Smooth muscle cell (in vitro differentiated cells): ENCODE data around the gene EEF2K. TPM values are rescaled to one million over a fixed set of nuclear protein-coding genes. Genes with fewer than 3 reads are reported as not detected.

Experiments
- DNase-seq: peaks from one replicate; lab custom pipeline; 2025; ENCODE audit not compliant: unreplicated experiment; lab: John Stamatoyannopoulos, UW
- H2AFZ ChIP-seq: fragments of 200-600 bp; sonication (generic); 2 replicates; pipeline ENCODE4 v1.6.0; 2016; ENCODE audit warnings: antibody characterized with exemption, low read depth, mild to moderate bottlenecking
- H3F3A ChIP-seq: fragments of 200-600 bp; sonication (generic); 2 replicates; pipeline ENCODE4 v1.6.0; 2017; ENCODE audit warnings: antibody characterized with exemption, low read depth
- H3K27ac ChIP-seq: fragments of 200-600 bp; sonication (generic); 2 replicates; pipeline ENCODE4 v1.5.1; 2016; ENCODE audit warnings: low read depth, mild to moderate bottlenecking
- H3K27me3 ChIP-seq: fragments of 200-600 bp; sonication (generic); 2 replicates; pipeline ENCODE4 v1.6.1; 2016; ENCODE audit warnings: low read depth, mild to moderate bottlenecking
- H3K36me3 ChIP-seq: fragments of 200-600 bp; sonication (generic); 2 replicates; pipeline ENCODE4 v1.5.1; 2016; ENCODE audit warnings: low read depth
- H3K4me1 ChIP-seq: fragments of 200-600 bp; sonication (generic); 2 replicates; pipeline ENCODE4 v1.5.1; 2016; ENCODE audit warnings: low read depth
- H3K4me2 ChIP-seq: fragments of 200-600 bp; sonication (generic); 2 replicates; pipeline ENCODE4 v1.6.0; 2016; ENCODE audit warnings: mild to moderate bottlenecking
- H3K4me3 ChIP-seq: fragments of 200-600 bp; sonication (generic); 2 replicates; pipeline ENCODE4 v1.5.1; 2016; ENCODE audit warnings: mild to moderate bottlenecking
- H3K79me2 ChIP-seq: fragments of 200-600 bp; sonication (generic); 2 replicates; pipeline ENCODE4 v1.6.0; 2016; ENCODE audit warnings: low read depth, mild to moderate bottlenecking
- H3K9ac ChIP-seq: fragments of 200-600 bp; sonication (generic); 2 replicates; pipeline ENCODE4 v1.6.0; 2016; ENCODE audit warnings: low read depth
- H3K9me3 ChIP-seq: fragments of 200-600 bp; sonication (generic); replicated peaks from 2 replicates; pipeline ENCODE4 v1.5.1; 2016; ENCODE audit warnings: low read depth
- H4K20me1 ChIP-seq: fragments of 200-600 bp; sonication (generic); 2 replicates; pipeline ENCODE4 v1.6.0; 2016; ENCODE audit warnings: low read depth
- WGBS: methylation state at CpG from one replicate; pipeline ENCODE4 v1.1.7; 2016; ENCODE audit warnings: low lambda C conversion rate; 5-methylcytosine and 5-hydroxymethylcytosine counted together
- polyA plus RNA-seq: library from polyadenylated mRNA; unstranded; fragments of >200 nt; fragmentation: Nextera tagmentation; extraction: Ambion mirVana; gene quantifications from 2 replicates; pipeline ENCODE4 v1.2.1, GENCODE V29; 2016
- total RNA-seq: library from RNA; depleted of rRNA; stranded (reverse); fragments of >200 nt; gene quantifications from 2 replicates; pipeline ENCODE4 v1.2.3, GENCODE V29; 2014
- TF ChIP-seq, protein P1 (sequence below): fragments of 200-600 bp; sonication (generic); IDR thresholded peaks from 2 replicates; pipeline ENCODE4 v1.5.1; 2017; ENCODE audit warnings: borderline replicate concordance, mild to moderate bottlenecking, antibody characterized with exemption; ENCODE audit not compliant: insufficient read depth, poor library complexity, severe bottlenecking

The EEF2K gene
- total and polyA plus RNA-seq, 2 experiments from 2014 or later = 8.7 to 12.8 TPM

DNA sequence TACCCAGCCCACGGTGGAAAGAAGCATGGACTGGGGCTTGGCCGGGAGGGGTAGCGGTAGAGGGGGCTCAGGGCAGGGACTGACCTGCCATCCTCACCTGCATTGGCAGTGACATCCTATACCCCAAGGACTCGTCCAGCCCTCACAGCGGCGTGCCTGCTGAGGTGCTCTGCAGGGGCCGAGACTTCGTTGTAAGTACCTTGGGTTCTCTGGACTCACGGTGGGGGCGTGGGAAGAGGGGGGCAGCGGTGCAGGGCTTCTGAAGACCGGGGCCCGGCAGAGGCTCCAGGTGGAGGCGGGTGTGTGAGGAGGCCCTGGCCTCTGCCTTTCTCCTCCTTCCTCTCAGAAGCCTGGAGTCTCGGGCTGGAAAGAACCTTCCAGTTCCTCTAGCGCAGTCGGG lies 116.7 kb downstream of the EEF2K start:
- DNase-seq = no peak
- H3K9ac ChIP-seq = no peak overlapping the region
- H3K36me3 ChIP-seq = no peaks in the 10 kb centered on the region

DNA sequence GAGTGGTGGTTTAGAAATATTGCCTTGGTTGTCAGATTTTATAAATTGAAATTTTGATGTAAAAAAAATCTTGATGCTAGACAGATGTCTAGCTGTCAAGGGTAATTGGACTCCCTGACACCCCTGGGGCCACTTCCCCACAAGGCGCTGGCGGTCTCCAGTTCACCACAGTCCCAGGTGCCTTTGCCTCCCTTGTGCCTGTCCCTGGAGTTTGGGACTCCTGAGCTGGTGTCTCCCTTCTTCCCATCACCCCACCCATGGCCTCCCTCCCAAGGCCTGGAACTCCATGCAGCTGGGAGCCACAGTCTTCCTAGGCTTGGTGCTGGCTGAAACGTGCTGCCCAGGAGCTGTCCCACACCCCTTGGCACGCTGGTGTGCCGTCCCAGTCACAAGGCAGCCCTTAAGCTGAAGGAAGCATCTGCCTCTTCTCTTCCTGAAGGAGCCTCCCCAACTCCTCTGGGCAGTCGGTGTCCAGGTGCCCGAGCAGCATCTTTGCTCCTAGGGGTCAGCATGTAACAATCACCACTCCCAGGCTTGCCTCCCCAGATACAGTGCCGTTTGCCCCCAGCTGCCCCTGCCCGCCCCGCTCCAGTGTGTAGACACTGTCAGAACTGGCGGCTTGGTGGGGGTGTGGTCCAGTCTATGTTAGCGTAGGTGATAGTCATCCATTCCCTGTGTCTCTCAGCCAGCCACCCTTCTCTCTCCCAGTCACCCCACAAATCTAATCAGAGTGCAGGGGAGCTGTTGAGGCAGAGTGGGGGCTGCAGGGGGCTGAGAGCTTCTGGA lies 117.3 kb downstream of the EEF2K start:
- Histone ChIP-seq H3K4me1 (no peaks in the 10 kb centered on the region), H3K4me3 (no peak overlapping the region), H3K36me3 (no peaks in the 10 kb centered on the region), H3K4me2 (no peak overlapping the region), H4K20me1 (peaks cover 28% of the 10 kb centered on the region), H3K9me3 (no peaks in the 10 kb centered on the region), H3F3A (no peaks in the 10 kb centered on the region), H3K27ac (no peak overlapping the region), H3K9ac (no peak overlapping the region), H2AFZ (no peak overlapping the region), H3K79me2 (no peaks in the 10 kb centered on the region), H3K27me3 (no peaks in the 10 kb centered on the region)
- TF ChIP-seq, protein P1, sequence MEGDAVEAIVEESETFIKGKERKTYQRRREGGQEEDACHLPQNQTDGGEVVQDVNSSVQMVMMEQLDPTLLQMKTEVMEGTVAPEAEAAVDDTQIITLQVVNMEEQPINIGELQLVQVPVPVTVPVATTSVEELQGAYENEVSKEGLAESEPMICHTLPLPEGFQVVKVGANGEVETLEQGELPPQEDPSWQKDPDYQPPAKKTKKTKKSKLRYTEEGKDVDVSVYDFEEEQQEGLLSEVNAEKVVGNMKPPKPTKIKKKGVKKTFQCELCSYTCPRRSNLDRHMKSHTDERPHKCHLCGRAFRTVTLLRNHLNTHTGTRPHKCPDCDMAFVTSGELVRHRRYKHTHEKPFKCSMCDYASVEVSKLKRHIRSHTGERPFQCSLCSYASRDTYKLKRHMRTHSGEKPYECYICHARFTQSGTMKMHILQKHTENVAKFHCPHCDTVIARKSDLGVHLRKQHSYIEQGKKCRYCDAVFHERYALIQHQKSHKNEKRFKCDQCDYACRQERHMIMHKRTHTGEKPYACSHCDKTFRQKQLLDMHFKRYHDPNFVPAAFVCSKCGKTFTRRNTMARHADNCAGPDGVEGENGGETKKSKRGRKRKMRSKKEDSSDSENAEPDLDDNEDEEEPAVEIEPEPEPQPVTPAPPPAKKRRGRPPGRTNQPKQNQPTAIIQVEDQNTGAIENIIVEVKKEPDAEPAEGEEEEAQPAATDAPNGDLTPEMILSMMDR = no peak
- DNase-seq = no peak
- WGBS = 96% methylated on average over 12 of the region's 12 CpGs

More for the DNA sequence above, 116.7 kb downstream of the EEF2K start:
- Histone ChIP-seq H3F3A (no peaks in the 10 kb centered on the region), H3K27ac (no peak overlapping the region), H2AFZ (no peak overlapping the region), H3K4me2 (no peak overlapping the region), H4K20me1 (peaks cover 28% of the 10 kb centered on the region), H3K4me1 (no peaks in the 10 kb centered on the region), H3K9me3 (no peaks in the 10 kb centered on the region), H3K4me3 (no peak overlapping the region), H3K79me2 (no peaks in the 10 kb centered on the region), H3K27me3 (no peaks in the 10 kb centered on the region)
- TF ChIP-seq, protein P1 = no peak
- 99% methylated on average over 17 of the region's 17 CpGs for WGBS

DNA sequence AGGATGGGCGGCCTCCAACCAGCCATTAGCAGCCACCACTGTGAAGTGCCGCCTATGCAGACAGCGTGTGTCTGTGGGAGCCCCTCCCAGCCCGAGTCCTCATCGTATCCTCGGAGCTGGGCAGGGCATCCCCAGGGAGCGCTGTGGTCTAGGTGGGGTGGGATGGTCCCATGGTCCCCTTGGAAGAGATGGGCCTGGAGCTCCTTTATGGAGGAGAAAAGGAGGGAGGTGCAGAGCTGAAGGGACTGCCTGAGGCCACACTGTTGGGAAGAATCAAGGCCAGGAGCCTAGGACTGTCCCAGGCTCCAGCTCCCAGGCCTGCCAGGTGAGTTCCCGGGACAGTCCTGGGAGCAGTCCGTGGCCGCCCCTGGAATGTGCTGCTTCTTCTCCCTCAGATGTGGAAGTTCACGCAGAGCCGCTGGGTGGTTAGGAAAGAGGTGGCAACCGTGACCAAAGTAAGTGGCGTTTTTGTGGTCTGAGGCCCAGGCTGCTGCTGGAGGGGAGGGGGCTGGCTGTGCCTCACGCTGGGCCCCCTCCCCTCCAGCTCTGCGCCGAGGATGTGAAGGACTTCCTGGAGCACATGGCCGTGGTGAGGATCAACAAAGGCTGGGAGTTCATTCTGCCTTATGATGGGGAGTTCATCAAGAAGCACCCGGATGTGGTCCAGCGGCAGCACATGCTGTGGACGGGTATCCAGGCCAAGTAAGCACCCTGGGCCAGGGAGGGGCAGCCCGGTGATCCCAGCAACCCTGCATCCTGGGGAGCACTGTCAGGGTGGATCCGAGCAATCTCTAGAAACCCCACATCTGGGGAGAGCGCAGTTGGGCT lies 118.1 kb downstream of the EEF2K start:
- TF ChIP-seq, protein P1 = no peak
- no peak overlapping the region for H3K4me2 ChIP-seq
- H3F3A ChIP-seq = peaks cover under 1% of the 10 kb centered on the region
- no peak for DNase-seq
- H3K27me3 ChIP-seq = no peaks in the 10 kb centered on the region
- H4K20me1 ChIP-seq = peaks cover 28% of the 10 kb centered on the region
- 97% methylated on average over 24 of the region's 24 CpGs for WGBS
- H3K9me3 ChIP-seq = no peaks in the 10 kb centered on the region
- H3K9ac ChIP-seq = no peak overlapping the region
- no peaks in the 10 kb centered on the region for H3K79me2 ChIP-seq
- no peak overlapping the region for H2AFZ ChIP-seq
- no peak overlapping the region for H3K27ac ChIP-seq
- H3K36me3 ChIP-seq = no peaks in the 10 kb centered on the region
- no peaks in the 10 kb centered on the region for H3K4me1 ChIP-seq
- H3K4me3 ChIP-seq = no peak overlapping the region
